Stimulated activated naive B cell treated with anti-CD40 and anti-IgM and Interleukin-4, amounts not matched to agents 10 μg/mL and 1 μg/mL and 100 μg/mL, for 72 hours (primary cell): Measurements from ENCODE around the gene FKTN.
A peak's percentile ranks its signal among the peaks of the same experiment; 100 is the strongest.
"Not testable (repeated sequence)": the region's sequence is repeated elsewhere in the genome, so short reads cannot be mapped to it uniquely, and the experiment has no call there.

Experiments used
- ATAC-seq, 2 donors: fragments of 150-1000 bp; cut with Tn5 transposase; replicated peaks; 2 replicates each; pipeline ENCODE4 v1.10.0; 2021; ENCODE audit warnings: moderate library complexity in 1 of 2
- DNase-seq: peaks from one replicate; pipeline ENCODE4 v3.0.0; 2021
- H3K27ac Mint-ChIP-seq: one replicate; pipeline ENCODE4 v1.8.0; 2022; ENCODE audit warnings: mild to moderate bottlenecking, mixed read lengths
- H3K27me3 Mint-ChIP-seq, 2 donors: one replicate each; pipeline ENCODE4 v1.8.0; 2022; ENCODE audit warnings: mixed read lengths in 2 of 2
- H3K36me3 Mint-ChIP-seq, 2 donors: one replicate each; pipeline ENCODE4 v1.8.0; 2022; ENCODE audit warnings: mixed read lengths in 2 of 2, mild to moderate bottlenecking in 1 of 2
- H3K4me1 Mint-ChIP-seq, 2 donors: one replicate each; pipeline ENCODE4 v1.8.0; 2022; ENCODE audit warnings: mixed read lengths in 2 of 2, mild to moderate bottlenecking in 1 of 2
- H3K4me3 Mint-ChIP-seq, 2 donors: one replicate each; pipeline ENCODE4 v1.8.0; 2022; ENCODE audit warnings: mild to moderate bottlenecking in 2 of 2, mixed read lengths in 2 of 2, moderate library complexity in 1 of 2
- H3K9me3 Mint-ChIP-seq, 2 donors: one replicate each; pipeline ENCODE4 v1.8.0; 2022; ENCODE audit warnings: mixed read lengths in 2 of 2, mild to moderate bottlenecking in 1 of 2

FKTN gene

GRCh38 chr9:105572455-105572854 is 14.5 kb downstream of the FKTN start:
- DNase-seq (no peak), ATAC-seq (no peak)
- Mint-ChIP-seq H3K27me3 (no peaks in the 10 kb centered on the region), H3K4me3 (no peak overlapping the region), H3K4me1 (peaks cover 0 to 2% of the 10 kb centered on the region in 2 donors), H3K27ac (no peak overlapping the region), H3K36me3 (peaks cover 28 to 43% of the 10 kb centered on the region in 2 donors), H3K9me3 (peaks cover 9 to 12% of the 10 kb centered on the region in 2 donors)

- H3K4me1 Mint-ChIP-seq, H3K27me3 Mint-ChIP-seq, H3K4me3 Mint-ChIP-seq, H3K9me3 Mint-ChIP-seq, H3K27ac Mint-ChIP-seq, ATAC-seq, DNase-seq: not testable (repeated sequence)
- H3K36me3 Mint-ChIP-seq = peaks cover 19 to 32% of the 10 kb centered on the region in 2 donors
Measured at GRCh38 chr9:105579952-105580351, 22.0 kb downstream of the FKTN start.

DNA sequence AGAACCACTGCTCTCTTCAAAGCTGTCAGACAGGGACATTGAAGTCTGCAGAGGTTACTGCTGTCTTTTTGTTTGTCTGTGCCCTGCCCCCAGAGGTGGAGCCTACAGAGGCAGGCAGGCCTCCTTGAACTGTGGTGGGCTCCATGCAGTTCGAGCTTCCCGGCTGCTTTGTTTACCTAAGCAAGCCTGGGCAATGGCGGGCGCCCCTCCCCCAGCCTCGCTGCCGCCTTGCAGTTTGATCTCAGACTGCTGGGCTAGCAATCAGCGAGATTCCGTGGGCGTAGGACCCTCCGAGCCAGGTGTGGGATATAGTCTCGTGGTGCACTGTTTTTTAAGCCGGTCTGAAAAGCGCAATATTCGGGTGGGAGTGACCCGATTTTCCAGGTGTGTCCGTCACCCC is 23.6 kb downstream of the FKTN start:
- not testable (repeated sequence) for H3K4me3 Mint-ChIP-seq, DNase-seq, H3K9me3 Mint-ChIP-seq, H3K27me3 Mint-ChIP-seq, ATAC-seq, H3K4me1 Mint-ChIP-seq, H3K27ac Mint-ChIP-seq
- peaks cover 14 to 24% of the 10 kb centered on the region in 2 donors for H3K36me3 Mint-ChIP-seq

- H3K9me3 Mint-ChIP-seq = peaks cover 6 to 12% of the 10 kb centered on the region in 2 donors
- H3K4me3 Mint-ChIP-seq = no peak overlapping the region
- H3K36me3 Mint-ChIP-seq = peaks cover 30 to 41% of the 10 kb centered on the region in 2 donors
- no peak for ATAC-seq
- no peak overlapping the region for H3K27ac Mint-ChIP-seq
- no peaks in the 10 kb centered on the region for H3K4me1 Mint-ChIP-seq
- no peaks in the 10 kb centered on the region for H3K27me3 Mint-ChIP-seq
- DNase-seq = no peak
Measured at GRCh38 chr9:105593145-105593544, 35.2 kb downstream of the FKTN start.

GRCh38 chr9:105608721-105609598 is 51.0 kb downstream of the FKTN start:
- no peak overlapping the region for H3K4me3 Mint-ChIP-seq
- H3K27ac Mint-ChIP-seq = no peak overlapping the region
- peak; percentile 60 to 68 for ATAC-seq

GRCh38 chr9:105621001-105621400 is 63.1 kb downstream of the FKTN start:
- Mint-ChIP-seq H3K4me3 (no peak overlapping the region), H3K27me3 (no peaks in the 10 kb centered on the region), H3K36me3 (peaks cover 11 to 15% of the 10 kb centered on the region in 2 donors), H3K4me1 (no peaks in the 10 kb centered on the region), H3K27ac (no peak overlapping the region), H3K9me3 (no peaks in the 10 kb centered on the region)
- ATAC-seq (no peak), DNase-seq (no peak)

More at GRCh38 chr9:105608721-105609598, 51.0 kb downstream of the FKTN start:
- Mint-ChIP-seq H3K36me3 (peaks cover 20 to 36% of the 10 kb centered on the region in 2 donors), H3K4me1 (no peaks in the 10 kb centered on the region), H3K9me3 (no peaks in the 10 kb centered on the region), H3K27me3 (no peaks in the 10 kb centered on the region)
- DNase-seq = no peak

DNA sequence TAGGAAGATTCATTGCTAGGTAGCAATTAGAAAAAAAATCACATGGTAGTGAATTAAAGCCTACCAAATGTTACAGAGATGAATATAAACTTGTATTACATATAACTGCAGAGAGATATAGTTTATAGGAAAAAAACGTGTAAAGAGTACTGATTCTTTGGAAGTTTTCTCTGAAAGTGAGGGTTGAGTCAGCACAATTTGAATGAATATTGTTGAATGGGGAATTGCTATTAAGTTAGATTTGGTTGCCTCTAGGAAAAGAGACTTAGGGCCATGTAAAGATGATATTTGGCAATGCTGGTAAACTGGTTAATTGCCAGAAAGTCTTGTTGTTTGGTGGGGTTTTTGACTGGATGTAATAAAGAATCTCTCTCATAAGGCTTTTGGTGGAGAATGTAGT is 67.2 kb downstream of the FKTN start:
- Mint-ChIP-seq H3K27me3 (no peaks in the 10 kb centered on the region), H3K27ac (no peak overlapping the region)

DNA sequence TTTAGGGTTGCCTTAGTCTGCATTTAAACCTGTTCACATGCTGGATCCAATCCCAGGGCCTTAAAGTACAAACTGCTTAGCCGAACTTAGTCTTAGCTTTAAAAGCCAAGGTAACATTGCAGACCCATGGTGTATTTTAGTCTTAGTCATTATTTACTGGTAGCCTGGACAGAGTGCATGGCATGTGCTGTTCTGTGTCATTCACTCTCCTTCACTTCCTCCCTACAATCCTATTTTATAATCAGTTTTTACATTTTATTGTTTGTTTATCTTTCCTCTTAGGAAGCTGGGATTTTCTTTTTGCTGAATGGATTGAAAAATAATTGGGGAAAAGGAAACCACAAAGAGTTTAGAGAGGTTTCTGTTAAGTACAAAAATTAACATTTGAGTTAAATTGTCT is 74.9 kb downstream of the FKTN start:
- no peak overlapping the region for H3K27ac Mint-ChIP-seq

More for the DNA sequence above, 67.2 kb downstream of the FKTN start:
- Mint-ChIP-seq H3K36me3 (peaks cover 19 to 40% of the 10 kb centered on the region in 2 donors), H3K4me1 (no peaks in the 10 kb centered on the region), H3K4me3 (no peak overlapping the region), H3K9me3 (no peaks in the 10 kb centered on the region)
- ATAC-seq = no peak
- DNase-seq = no peak

DNA sequence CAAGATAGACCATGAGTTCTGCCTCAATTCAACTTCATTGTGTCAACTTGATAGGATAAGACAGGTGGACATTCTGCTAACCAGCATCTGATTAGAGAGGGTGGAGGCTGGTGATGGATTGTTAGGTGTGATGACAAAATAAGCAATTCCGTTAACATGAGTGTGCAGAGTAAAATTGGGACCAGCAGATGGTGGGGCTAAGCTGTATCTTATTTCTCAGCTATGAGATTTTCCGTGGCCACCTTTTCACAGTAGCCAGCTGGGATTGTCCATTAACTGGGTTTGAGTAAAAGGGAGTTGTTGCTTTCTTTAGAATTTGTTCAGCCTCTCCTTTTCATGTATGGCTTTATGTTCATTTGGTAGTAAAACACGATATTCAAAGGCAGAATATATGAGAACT is 75.5 kb downstream of the FKTN start:
- ATAC-seq (no peak), DNase-seq (no peak)
- peaks cover 19 to 42% of the 10 kb centered on the region in 2 donors for H3K36me3 Mint-ChIP-seq

More for the DNA sequence above, 74.9 kb downstream of the FKTN start:
- H3K27me3 Mint-ChIP-seq = no peaks in the 10 kb centered on the region
- H3K4me3 Mint-ChIP-seq = no peak overlapping the region
- no peaks in the 10 kb centered on the region for H3K9me3 Mint-ChIP-seq
- DNase-seq (no peak), ATAC-seq (no peak)
- peaks cover 19 to 42% of the 10 kb centered on the region in 2 donors for H3K36me3 Mint-ChIP-seq
- H3K4me1 Mint-ChIP-seq = no peaks in the 10 kb centered on the region

DNA sequence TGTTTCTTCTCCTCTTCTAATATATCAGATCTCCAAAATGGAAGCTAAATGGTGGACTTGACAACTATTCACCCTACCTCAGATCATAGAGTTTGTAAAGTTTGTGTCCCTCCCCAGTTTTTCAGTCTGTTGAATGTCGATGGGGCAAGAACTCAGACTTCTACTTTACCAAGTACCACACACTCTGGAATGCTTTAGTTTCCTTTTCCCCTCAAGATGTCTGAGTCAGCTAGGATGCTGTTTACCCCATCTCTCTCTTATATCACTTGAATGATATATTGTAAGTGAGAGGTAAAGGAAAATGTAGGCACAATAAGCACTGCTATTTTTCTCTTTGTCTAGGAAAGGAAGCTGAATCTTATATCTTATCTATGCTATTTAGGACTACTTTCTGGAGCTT is 78.4 kb downstream of the FKTN start:
- ATAC-seq = no peak

More for the DNA sequence above, 75.5 kb downstream of the FKTN start:
- H3K27ac Mint-ChIP-seq = no peak overlapping the region
- H3K9me3 Mint-ChIP-seq = no peaks in the 10 kb centered on the region
- no peaks in the 10 kb centered on the region for H3K27me3 Mint-ChIP-seq
- no peak overlapping the region for H3K4me3 Mint-ChIP-seq
- H3K4me1 Mint-ChIP-seq = no peaks in the 10 kb centered on the region

DNA sequence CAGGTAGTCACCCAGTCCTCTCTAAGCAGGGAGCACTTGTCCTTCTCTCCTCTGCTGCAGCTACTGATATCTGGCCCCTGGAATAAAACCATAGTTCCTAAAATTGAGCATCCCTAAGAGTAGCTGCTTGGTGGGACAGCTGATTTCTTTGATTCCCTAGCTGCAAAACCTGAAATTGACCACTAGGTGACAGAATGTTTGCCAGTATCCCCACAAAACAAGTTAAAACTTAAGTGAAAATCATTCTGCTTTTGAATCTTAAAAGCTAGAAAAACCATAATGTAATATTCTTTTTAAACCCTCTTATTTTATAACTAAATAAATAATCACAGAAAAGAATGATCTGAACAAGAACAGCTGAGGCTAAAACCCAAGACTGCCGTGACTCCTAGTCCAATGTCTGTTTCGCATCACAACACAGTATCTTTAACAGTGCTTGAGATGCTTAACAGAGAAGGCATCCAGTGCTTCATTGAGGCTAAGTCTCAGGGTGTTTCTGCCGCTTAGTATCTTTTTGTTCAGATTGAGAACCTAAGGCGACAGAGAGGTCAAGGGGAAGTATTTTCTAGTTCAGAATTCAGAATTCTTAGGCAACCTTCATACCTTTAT is 80.0 kb downstream of the FKTN start:
- no peak overlapping the region for H3K27ac Mint-ChIP-seq
- no peak for ATAC-seq
- no peak overlapping the region for H3K4me3 Mint-ChIP-seq
- no peaks in the 10 kb centered on the region for H3K27me3 Mint-ChIP-seq
- no peaks in the 10 kb centered on the region for H3K4me1 Mint-ChIP-seq
- no peak for DNase-seq
- H3K36me3 Mint-ChIP-seq = peaks cover 24 to 39% of the 10 kb centered on the region in 2 donors
- peaks cover 0 to 2% of the 10 kb centered on the region in 2 donors for H3K9me3 Mint-ChIP-seq

More for the DNA sequence above, 78.4 kb downstream of the FKTN start:
- DNase-seq = no peak
- H3K4me3 Mint-ChIP-seq = no peak overlapping the region
- H3K36me3 Mint-ChIP-seq = peaks cover 20 to 34% of the 10 kb centered on the region in 2 donors
- H3K27me3 Mint-ChIP-seq = no peaks in the 10 kb centered on the region
- no peaks in the 10 kb centered on the region for H3K9me3 Mint-ChIP-seq
- no peaks in the 10 kb centered on the region for H3K4me1 Mint-ChIP-seq
- H3K27ac Mint-ChIP-seq = no peak overlapping the region

DNA sequence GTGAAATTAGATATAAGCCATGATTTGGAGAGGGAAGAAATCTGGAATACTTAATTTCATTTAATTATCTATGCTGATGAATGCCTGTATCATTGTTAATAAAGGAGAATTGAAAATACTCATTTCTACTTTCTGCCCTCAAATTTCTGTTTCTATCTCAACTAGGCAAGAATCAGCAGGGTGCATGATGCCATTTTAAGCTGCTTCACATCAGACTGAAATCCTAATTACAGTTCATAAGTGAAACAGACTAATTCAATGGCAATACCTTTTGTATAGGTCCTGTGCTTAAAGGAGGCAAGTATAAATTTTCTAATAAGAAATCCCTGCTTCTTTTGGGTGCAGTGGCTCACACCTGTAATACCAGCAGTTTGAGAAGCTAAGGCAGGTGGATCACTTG is 82.0 kb downstream of the FKTN start:
- DNase-seq (no peak), ATAC-seq (no peak)
- peaks cover 21 to 37% of the 10 kb centered on the region in 2 donors for H3K36me3 Mint-ChIP-seq
- H3K27me3 Mint-ChIP-seq = no peaks in the 10 kb centered on the region
- H3K27ac Mint-ChIP-seq = no peak overlapping the region
- no peaks in the 10 kb centered on the region for H3K4me1 Mint-ChIP-seq
- no peak overlapping the region for H3K4me3 Mint-ChIP-seq
- peaks cover 0 to 2% of the 10 kb centered on the region in 2 donors for H3K9me3 Mint-ChIP-seq

DNA sequence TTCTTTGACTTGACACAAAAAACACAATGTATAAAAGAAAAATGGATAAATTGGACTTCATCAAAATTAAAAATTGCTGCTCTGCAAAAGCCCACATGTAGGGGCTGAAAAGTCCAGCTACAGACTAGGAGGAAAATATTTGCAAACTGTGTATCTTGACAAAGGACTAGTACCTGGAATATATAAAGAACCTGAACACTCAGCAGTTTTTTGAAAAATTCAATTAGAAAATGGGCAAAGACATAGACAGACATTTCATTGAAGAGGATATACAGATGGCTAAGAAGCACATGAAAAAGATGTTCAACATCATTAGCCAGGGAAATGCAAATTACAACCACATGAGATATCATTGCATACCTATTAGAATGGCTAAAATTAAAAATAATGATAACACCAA is 85.9 kb downstream of the FKTN start:
- H3K9me3 Mint-ChIP-seq = peaks cover 0 to 2% of the 10 kb centered on the region in 2 donors
- ATAC-seq = no peak
- H3K4me1 Mint-ChIP-seq = no peaks in the 10 kb centered on the region
- DNase-seq = no peak
- H3K4me3 Mint-ChIP-seq = no peak overlapping the region
- H3K36me3 Mint-ChIP-seq = peaks cover 15 to 16% of the 10 kb centered on the region in 2 donors
- no peaks in the 10 kb centered on the region for H3K27me3 Mint-ChIP-seq
- no peak overlapping the region for H3K27ac Mint-ChIP-seq

DNA sequence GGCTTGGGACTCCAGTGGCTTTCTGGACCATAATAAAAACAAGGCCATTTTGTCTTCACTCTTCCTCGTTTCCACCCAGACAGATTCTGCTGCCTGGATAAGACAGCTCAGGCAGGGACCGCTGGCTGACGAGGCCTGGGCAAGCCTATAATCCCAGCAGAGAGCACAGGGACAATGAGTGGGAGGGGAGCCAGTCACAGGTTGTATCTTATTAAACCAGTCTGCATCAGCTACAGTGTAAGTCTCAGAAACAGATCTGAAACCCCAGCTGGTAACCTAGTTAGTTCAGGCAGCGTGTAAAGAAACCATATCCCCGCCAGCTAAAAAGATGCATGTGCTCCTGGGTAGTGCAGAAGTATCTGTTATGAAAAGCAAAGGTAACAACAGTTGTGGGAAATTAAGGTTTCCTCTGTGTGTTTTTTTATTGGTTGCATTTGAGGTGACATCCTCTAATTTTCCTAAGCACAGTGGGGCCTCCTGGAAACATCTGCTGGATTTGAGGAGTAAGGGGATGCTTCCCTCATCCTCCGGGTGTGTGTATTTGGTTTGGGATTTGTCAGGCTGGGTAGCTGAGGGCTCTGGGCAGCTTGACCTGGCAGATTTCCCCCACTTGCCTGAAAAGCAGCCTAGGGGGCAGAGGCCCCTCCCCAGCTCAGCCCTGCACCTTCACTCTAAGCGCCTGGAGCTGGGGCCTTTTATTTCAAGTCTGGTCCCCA is 89.1 kb downstream of the FKTN start:
- peaks cover 4 to 8% of the 10 kb centered on the region in 2 donors for H3K36me3 Mint-ChIP-seq
- no peaks in the 10 kb centered on the region for H3K27me3 Mint-ChIP-seq
- DNase-seq (no peak), ATAC-seq (no peak)
- H3K4me3 Mint-ChIP-seq = no peak overlapping the region
- H3K27ac Mint-ChIP-seq = no peak overlapping the region
- no peaks in the 10 kb centered on the region for H3K9me3 Mint-ChIP-seq
- no peaks in the 10 kb centered on the region for H3K4me1 Mint-ChIP-seq
